Activated CD8-positive, alpha-beta memory T cell treated with anti-CD3 and anti-CD28 coated beads, Interleukin-2, amount 50 U/mL, for 1 hour (primary cell): ENCODE results near the gene TMEM185B.
"Not testable (repeated sequence)": the region's sequence is repeated elsewhere in the genome, so short reads cannot be mapped to it uniquely, and the experiment has no call there.

Source experiments
- DNase-seq: peaks from one replicate; pipeline ENCODE4 v3.0.0-alpha.2; 2020; ENCODE audit errors: extremely low read depth

TMEM185B gene

DNA sequence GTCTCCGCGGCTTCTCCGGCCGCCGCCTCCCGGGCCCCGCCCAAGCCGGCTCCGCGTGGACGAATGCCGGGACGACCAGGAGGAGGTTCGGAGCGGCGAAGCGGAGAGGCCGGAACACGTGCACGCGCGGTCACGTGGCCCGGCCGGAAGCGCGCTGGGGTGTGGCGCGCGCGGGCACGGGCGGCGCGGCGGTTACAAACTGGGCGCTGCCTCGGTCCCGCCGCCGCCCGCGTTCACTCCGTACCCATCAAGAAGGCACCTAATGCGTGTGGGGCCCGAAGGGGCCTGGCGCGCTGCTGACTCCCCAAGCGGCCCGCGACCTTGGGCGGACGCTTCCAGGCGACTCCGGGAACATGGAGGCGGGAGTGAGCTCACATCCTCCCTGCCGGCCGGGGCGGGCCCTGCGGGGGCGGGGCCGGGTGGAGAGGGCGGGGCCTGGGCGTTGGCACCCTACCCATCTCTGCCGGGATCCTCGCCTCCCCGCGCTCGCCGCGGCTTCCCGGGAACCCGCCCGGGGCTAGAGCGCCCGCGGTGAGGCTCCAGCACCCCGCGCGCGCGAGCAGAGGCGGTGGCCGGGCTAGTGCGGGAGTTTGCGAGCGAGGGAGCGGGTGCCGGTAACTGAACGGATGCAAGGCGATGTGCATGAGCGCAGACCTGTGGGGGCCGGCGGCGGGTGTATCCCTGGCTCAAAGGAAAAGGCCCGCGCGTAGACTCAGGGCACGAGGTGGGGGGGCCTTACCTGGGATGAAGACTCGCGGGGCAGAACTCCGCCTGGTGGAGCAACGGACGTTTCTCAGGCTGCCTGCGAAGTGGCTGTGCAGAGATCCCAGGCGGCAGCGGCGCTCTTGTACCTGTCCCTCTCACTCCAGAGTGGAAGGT, at the start of gene TMEM185B:
TSS of gene TMEM185B (minus strand) at position 367 of the 879 bp plus-strand sequence. CDS start 424 bp downstream, outside the sequence.
- DNase-seq, result peak; percentile 45

DNA sequence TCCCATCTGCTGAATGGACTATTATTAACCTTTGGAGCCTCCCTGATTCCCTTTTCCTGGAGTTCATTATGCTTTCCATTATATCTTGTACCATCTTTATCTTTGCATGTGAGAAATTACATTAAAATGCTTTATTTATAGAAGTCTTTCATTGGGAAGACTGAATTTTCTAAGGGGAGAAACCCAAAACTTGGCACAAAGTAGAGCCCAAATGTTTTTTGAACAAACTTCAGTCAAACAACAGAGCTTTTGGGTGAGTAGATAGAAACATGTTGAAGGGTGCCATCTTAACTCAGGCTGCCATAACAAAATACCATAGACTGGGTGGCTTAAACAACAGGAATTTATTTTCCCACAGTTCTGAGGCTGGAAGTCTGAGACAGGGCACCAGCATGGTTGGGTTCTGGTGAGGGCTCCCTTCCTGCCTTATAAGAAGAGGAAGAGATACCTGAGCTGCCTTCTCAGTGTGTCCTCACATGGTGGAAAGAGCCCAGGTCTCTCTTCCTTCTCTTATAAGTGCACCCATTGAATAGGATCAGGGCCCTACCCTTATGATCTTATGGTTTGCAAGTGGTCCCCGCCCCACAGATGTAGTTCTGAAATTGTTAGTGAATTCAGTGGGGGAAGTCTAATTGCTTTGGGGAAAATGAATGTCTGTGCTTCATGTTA, 48.6 kb upstream of the TMEM185B start:
- no peak for DNase-seq

DNA sequence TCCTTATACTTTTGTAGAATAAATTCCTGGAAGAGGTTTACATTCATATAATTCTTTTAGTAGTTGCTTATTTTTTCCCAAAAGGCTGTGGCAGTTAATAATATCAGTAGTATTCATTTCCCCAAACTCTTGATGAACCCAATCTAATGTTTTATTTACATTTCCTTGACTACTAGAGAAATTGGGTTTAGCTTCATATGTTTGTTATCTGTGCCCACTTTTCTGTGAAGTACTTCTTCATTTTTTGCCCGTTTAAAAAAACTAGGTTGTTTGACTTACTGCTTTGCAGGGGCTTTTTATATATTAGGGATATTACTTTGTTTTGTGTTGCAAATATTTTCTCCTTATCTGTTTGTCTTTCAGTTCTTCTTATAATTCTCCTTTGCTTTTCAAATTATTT, 46.6 kb upstream of the TMEM185B start:
- no peak for DNase-seq

DNA sequence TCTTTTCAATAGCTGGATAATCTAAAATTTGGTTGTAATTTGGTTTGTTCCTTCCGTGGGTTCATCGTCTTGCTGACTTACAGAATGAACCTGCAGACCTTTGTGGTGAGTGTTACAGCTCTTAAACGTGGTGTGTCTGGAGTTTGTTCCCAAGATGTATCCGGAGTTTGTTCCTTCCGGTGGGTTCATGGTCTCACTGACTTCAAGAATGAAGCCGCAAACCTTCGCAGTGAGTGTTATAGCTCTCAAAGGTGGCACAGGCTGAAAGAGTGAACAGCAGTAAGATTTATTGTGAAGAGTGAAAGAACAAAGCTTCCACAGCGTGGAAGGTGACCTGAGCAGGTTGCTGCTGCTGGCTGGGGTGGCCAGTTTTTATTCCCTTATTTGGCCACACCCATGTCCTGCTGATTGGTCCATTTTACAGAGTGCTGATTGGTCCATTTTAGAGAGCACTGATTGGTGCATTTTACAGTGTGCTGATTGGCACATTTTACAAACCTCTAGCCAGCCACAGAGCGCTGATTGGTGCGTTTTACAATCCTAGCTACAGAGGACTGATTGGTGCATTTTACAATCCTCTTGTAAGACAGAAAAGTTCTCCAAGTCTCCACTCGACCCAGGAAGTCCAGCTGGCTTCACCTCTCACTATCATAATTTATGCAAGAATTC, 46.0 kb upstream of the TMEM185B start:
- DNase-seq, result no peak

DNA sequence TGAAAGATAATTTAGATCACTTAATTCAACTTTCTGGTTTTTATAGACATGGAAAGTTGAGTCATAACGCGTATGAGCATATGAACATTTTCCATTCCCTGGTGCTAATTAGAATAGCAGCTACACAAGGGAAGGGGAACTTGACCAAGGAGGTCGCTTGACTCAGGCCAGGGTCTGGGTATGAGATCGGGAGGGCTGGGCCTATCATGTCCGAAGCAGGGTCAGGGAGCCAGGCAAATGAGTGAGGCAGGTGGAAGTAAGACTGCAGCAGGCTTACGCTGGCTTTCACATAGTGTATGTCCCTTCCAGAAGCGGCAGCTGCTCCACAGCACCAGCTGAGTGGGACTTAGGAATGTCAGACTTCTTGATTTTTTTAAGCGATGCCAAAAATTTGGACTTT, 44.1 kb upstream of the TMEM185B start:
- DNase-seq, result no peak

DNA sequence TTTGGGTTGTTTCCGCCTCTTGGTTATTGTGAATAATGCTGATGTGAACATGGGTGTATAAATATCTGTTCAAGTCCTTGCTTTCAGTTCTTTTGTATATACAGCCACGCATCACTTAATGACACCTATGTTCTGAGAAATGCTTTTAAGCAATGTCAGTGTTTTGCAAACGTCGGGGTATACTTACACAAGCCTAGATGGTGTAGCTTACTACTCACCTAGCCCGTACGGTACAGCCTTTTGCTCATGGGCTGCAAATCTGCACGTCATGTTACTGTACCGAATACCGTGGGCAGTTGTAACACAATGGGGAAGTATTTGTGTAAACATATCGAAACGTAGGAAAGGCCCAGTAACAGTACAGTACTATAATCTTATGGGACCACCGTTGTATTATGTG, 41.8 kb upstream of the TMEM185B start:
- DNase-seq, result no peak

DNA sequence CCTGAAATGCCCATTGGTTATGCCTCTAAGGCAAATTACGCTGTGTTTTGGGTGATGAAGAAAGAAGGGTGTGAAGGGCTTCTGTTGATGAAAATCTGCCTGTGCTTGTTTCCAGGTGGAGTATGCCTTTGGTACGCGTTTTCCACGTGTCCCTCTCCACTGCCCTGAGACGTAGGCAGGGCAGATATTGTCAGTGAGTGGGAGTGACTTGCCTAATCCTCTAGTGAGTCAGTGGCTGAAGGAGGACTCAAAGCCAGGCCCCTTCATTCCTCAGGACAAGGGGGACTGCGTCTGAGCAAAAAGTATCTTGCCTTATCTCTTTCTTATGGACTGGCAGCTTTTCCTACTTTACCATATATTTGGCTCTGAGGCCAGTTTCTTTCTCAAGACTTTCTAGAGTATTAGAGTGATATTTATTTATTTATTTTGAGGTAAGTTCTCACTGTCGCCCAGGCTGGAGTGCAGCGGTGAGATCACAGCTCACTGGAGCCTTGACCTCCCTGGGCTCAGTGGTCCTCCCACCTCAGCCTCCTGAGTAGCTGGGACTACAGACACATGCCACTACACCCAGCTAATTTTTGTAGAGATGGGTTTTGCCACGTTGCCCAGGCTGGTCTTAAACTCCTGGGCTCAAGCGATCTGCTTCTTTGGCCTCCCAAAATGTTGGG, 39.7 kb upstream of the TMEM185B start:
- no peak for DNase-seq

DNA sequence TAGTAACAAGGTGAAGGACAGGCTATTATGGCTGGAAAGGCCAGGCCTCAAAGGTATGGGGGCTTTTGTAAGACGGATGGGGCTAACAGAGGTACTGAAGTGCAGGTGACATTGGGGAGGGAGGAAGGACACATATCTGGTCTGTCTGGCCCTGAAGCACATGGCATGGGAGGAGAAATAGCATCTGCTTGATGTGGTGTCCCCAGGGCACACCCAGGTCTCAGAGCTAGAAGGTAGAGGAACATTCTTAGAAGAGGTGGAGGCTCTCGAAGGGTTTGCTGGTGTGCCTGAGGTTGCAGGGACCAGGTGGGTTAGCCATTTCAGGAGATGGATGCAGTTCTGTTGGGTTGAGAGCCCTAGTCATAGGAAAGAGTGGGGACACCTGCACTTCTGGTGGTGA, 39.0 kb upstream of the TMEM185B start:
- DNase-seq, result no peak

DNA sequence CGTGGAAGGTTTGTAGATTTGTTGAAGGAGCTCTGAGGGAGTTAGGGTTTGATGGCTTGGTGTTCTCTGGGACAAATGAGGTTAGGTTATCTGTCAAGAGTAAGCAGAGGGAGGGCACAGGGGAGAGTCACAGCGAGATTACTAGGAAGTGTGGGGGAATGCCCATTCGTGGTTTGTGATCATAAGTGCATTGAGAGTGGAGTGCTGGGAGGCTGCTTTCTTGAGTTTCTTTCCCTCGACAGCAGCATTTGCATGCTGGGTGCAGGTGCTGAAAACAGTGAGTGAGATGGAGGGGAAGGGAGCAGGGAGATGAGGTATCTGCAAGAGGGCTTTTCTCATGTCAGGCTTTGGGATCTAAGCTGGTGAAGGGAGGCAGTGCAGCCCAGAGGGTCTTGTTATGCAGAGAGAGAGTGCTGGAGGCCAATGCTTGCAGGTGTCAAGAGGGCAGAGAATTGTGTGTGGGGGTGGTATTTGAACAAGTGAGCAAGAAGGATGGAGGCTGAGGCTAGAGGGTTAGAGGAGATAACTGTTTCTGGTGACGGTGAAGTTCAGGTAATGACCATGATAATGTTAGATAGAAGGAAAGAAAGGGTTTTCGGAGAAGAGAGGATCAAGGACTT, 38.3 kb upstream of the TMEM185B start:
- no peak for DNase-seq

DNA sequence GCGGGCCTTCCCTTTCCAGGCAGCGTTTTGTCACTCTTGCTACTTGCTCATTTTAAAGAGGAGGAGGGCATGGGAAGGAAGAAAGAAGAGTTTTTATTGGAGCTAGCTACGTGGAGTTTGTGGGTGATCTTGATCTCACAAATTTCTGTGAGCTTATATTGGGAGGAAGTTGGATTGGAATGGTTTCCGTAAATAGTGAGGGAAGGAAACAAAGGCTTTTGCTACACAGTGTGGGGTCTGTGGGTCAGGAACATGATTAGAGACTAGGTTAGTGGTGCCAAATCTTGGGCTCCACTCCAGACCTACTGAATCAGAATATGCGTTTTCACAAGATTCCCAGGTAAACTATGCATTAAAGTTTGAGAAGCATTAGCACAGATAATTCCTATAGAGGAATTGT, 37.5 kb upstream of the TMEM185B start:
- DNase-seq, result no peak

DNA sequence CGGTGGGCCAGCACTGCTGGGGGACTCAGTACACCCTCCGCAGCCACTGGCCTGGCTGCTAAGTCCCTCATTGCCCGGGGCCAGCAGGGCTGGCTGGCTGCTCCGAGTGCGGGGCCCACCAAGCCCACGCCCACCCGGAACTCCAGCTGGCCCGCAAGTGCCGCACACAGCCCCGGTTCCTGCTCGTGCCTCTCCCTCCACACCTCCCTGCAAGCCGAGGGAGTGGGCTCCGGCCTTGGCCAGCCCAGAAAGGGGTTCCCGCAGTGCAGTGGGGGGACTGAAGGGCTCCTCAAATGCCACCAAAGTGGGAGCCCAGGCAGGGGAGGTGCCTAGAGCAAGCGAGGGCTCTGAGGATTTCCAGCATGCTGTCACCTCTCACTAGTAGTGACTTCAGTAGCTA, 36.7 kb upstream of the TMEM185B start:
- DNase-seq, result not testable (repeated sequence)

DNA sequence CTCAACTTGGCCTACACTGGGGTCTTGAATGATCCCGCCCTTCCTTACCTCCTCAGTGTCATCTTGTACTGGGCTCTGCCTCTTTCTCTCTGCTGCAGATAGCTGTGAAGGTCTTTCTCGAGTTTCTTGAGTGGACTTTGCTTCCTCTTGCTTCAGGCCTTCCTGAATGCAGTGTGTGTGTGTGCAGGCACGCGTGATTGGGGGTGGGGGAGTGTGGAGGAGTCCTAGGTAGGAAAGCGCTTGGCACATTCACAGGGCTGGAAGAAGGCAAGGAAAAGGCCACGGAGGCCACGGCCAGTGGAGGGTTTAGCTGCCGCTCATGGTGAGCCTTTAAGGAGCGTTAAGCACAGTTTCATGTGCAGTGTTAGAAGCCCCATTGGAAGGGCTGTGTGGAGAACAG, 35.0 kb upstream of the TMEM185B start:
- DNase-seq, result no peak

DNA sequence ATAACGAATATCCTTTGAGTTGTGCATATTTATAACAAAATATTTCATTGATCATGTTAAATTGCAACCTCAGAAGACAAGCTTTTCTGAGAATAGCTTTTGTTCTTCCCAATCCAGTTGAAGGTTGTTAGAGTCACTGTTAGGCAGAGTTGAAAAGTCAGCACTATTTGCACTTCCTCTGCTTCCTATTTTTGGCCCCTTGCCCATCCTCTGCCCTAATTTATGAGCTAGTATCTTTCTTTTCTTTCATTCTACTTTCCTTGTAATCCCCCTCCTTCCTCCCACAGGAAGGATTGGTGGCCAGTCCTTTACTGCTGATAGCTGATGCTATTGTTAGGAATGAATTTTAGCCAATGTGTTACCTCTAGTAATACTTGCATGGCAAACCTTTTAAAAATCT, 34.3 kb upstream of the TMEM185B start:
- DNase-seq, result no peak

DNA sequence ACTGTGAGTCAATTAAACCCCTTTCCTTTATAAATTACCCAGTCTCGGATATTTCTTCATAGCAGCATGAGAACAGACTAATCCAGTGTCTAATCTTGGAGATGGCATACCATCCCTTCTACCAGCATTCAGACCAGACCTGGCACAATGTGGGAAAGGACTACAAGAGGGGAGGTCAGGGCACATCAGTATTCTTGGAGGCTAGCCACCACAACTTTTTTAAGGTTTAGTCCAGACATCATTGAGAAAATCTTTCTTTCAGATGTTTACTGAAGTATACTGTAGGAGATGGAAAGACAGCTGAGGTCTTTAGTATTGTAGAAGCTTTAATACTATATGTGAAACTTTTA, 33.4 kb upstream of the TMEM185B start:
- DNase-seq, result no peak

DNA sequence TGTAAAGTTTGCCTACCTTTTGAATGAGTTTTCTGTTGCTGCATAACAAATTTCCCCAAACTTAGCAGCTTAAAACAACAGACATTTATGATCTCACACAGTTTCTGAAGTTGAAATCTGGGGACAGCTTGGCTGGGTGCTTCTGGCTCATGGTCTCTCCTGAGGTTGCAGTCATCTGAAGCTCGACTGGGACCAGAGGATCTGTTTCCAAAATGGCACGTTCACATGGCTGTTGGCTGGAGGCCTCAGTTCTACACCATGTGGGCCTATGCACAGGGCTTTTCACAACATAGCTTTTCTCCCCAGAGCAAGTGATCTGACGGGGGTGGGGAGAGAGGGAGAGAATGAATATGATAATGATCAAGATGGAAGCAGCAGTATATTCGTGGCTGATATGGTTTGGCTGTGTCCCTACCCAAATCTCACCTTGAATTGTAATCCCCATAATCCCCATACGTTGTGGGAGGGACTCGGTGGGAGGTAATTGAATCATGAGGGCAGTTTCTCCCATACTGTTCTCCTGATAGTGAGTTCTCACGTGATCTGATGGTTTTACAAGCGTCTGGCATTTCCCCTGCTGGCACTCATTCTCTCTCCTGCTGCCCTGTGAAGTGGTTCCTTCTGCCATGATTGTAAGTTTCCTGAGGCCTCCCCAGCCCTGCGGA, 32.9 kb upstream of the TMEM185B start:
- no peak for DNase-seq

DNA sequence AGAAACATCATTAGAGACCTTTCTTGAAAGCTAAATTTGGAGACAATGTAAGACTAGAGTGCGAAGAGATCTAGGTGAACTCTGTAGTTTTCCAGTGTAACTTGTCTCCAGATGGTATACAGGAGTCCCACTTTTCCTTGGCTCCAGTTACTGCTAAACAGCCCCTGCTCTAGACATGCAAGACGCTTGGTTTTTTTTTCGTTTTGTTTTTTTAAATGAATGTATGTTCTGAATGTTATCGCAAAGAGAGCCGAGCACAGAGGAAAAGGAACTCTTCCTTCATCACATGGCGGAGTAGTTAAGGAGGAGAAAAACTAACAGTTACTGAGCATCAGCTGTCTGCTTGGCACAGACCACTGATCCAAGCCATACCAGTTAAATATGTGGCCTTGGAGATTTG, 31.9 kb upstream of the TMEM185B start:
- no peak for DNase-seq

DNA sequence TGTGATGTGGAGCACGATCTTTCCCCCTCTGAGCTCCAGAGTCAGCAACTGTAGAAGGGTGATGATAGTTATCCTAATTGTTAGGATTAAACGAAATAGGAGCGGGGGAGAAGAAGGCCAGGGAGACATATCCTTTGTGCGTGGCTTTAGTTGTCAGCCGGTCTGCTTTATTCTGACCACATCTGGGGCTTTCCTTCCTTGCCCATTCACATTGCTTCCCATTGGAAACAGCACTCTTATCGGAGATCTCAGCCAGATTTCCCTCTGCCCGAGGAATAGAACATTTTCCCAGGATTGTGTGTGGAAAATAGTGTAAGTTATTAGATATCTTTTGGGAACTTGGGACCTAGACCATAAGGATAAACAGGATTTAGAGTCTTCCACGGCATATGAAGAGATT, 31.0 kb upstream of the TMEM185B start:
- no peak for DNase-seq

DNA sequence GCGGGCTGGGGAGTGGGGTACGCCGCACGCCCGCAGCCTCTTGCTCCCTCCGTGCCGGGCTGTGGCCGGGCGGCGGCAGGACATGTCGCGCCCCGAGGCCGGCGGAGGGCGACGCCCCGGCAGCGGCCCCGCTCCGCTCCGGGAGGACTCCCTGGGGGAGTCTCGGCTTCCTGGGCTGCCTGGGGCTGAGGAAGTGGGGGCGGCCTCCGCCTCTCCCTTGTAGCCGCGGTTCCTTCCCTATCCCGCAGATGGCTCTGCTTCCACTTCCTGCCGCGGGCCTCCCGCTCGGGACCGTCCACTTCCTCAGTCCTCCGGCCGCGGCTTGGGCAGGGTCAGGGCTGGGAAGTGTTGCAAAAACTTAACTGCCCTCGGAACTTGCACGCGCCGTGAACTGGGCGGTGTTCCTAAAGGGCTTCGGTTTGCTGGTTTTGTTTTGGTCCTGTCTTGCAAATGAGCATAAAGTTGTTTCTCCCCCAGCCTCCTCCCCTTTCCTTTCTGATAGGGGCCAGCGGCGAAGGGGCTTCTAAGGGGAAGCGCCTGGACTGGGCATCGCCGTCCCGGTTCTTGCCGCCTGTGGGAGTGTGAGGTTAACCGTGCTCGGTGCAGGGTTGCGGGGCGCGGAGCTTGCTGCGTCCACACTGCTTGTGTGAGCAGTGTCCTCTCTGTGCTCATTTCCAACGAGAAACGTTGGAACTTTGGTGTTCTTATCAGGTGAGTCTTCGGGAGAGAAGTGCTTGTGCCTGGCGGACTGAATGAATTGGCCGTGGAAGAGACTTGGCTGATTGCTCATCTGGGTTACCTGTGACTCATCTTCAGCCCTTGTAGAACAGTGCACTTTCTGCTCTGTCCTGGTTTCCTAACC, 30.1 kb upstream of the TMEM185B start:
- no peak for DNase-seq

DNA sequence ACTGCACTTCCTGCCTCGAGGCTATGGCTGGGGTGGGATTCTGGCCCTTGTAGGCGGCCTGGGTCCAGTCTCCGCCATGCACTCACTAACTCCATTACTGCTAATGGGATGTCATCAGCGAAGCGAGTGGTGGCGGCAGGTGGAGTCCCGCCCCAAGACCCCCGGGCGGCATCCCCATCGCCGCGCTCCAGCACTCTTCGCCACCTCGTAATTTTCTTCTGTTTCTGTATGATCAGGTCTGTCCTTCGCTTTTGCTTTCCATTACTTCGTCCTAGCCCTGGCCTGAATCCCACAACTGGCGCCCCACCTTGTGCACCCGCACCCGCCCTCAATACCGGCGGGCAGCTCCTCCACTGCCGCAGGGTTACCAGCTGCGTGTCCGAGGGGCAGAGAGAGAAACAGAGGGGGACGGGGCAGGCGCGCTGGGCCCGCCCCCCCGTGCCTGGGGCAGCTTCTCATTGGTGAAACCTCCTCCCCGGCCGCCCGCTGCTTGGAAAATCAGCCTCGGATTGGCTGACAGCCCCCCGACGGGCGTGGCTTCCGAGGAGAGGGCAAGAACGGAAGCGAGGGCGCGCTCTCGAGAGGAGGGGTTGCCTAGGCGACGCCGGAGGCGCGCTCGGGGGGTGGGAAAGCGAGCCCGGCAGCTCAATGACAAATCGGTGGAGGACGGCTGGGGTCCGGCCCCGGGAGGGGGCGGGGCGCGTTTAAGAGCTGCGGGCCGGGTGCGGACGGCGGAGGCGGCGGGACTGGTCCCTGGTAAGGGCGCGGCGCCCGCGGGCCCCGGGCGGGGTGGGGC, 29.2 kb upstream of the TMEM185B start, which contains the start of gene RALB:
TSS of gene RALB (plus strand) at position 628 of the 796 bp plus-strand sequence. CDS start 25,813 bp downstream, outside the sequence.
- DNase-seq, result peak; percentile 96
